Mammary epithelial cell (primary cell): ENCODE results near the gene RPEL1.

Experiments
- EZH2 ChIP-seq: IDR thresholded peaks from 2 replicates; pipeline ENCODE4 v1.6.1; 2012; ENCODE audit warnings: low read length, inconsistent platforms, borderline replicate concordance
- TF ChIP-seq, protein P1 (sequence below), 2 donors: IDR thresholded peaks in 1 of 2; conservative IDR thresholded peaks in 1 of 2; 2 replicates each; pipeline ENCODE4 v1.5.1; 2011 to 2012; ENCODE audit warnings: inconsistent platforms in 2 of 2, low read length in 2 of 2, mild to moderate bottlenecking in 2 of 2, control low read depth in 1 of 2, low read depth in 1 of 2; ENCODE audit not compliant: insufficient read depth in 1 of 2; ENCODE audit errors: extremely low read depth in 1 of 2

DNA sequence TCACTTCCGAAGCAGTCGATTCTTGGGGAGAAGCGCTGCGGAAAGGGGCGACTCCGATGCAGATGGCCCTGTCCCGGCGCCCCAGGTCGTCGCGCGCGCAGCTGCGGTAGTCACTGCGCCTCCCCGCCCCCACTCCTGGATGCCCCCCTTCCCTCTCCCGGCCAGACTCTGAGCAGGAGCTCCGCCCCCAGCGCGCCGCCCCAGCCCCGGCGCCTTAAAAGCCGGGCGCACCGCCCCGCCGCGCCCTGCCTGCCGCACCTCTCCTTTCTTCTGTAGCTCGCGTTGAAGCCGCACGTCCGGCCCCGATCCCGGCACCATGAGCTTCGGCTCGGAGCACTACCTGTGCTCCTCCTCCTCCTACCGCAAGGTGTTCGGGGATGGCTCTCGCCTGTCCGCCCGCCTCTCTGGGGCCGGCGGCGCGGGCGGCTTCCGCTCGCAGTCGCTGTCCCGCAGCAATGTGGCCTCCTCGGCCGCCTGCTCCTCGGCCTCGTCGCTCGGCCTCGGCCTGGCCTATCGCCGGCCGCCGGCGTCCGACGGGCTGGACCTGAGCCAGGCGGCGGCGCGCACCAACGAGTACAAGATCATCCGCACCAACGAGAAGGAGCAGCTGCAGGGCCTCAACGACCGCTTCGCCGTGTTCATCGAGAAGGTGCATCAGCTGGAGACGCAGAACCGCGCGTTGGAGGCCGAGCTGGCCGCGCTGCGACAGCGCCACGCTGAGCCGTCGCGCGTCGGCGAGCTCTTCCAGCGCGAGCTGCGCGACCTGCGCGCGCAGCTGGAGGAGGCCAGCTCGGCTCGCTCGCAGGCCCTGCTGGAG is 31.4 kb downstream of the RPEL1 start, which contains the start of gene INA:
- TF ChIP-seq, protein P1, sequence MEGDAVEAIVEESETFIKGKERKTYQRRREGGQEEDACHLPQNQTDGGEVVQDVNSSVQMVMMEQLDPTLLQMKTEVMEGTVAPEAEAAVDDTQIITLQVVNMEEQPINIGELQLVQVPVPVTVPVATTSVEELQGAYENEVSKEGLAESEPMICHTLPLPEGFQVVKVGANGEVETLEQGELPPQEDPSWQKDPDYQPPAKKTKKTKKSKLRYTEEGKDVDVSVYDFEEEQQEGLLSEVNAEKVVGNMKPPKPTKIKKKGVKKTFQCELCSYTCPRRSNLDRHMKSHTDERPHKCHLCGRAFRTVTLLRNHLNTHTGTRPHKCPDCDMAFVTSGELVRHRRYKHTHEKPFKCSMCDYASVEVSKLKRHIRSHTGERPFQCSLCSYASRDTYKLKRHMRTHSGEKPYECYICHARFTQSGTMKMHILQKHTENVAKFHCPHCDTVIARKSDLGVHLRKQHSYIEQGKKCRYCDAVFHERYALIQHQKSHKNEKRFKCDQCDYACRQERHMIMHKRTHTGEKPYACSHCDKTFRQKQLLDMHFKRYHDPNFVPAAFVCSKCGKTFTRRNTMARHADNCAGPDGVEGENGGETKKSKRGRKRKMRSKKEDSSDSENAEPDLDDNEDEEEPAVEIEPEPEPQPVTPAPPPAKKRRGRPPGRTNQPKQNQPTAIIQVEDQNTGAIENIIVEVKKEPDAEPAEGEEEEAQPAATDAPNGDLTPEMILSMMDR (conservative IDR thresholded peaks at IDR 0.05 in 1 of 2, IDR thresholded peaks at IDR 0.05 in 1 of 2; ENCODE audit: extremely low read depth in 1 of 2, insufficient read depth in 1 of 2, low read depth in 1 of 2, low read length in 2 of 2): no peak
- TF ChIP-seq EZH2: no peak
